HG02885 (cell line): Measurements from ENCODE around the gene RTP1.
"Not testable (repeated sequence)": the region's sequence is repeated elsewhere in the genome, so short reads cannot be mapped to it uniquely, and the experiment has no call there.

Experiments
- ATAC-seq: cut with Tn5 transposase; IDR thresholded peaks from one replicate; pipeline ENCODE4 v1.9.1; 2021; ENCODE audit warnings: mild to moderate bottlenecking; ENCODE audit not compliant: unreplicated experiment, poor library complexity

RTP1 gene

DNA sequence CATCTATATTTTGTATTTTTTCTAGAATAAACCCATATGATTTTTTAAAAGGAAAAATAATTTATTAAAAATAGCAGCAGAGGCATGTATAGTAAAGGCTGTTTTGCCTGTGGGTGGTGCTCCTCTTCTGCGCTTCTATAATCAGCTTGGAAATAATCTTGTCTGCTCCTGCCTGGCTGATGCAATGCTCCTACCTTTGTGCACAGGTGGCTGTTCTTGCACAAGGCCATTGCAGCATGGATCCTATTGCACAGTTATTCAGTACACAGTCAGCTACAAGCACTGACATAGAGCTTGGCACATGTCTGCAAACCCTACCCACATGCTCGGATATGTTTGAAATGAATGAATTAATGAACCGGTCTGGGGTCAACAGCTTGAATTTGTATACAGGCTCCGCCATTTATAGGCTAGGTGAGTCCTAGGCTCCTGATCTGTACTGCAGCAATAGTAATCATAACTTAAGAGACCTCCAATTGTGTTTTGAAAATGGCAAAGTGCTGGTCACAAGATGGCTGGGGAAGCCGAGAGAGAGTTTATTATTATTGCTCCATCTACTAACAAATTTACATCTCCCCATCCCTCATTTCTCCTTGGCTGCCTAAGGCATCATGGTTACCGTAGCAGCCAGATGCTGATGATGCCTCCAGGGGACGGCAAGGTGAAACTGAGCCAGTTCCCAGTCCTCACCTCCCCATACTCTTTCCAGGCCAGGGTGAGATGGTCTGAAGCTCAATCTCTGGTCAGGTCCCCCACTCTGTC is 532 bp upstream of the RTP1 start:
- no peak for ATAC-seq

DNA sequence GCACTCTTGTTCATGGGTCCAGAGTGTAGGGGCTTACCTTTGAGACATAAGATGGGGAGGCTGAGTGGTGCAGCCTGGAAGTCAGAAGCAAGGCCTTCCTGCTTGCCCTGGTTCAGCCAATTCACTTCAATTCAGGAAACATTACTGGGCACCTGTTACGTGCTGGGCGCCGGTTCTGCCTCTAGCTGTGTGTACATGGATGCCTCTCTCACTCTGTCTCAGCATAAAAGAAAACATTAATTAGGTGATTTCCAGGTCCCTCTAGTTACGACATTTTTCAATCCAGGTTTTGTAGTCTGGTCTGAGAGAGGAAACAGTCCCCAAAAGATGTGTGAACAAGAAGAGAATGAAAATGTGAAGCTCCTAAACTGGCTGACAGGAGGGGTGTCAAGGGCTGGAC is 1.2 kb downstream of the RTP1 start:
- no peak for ATAC-seq

DNA sequence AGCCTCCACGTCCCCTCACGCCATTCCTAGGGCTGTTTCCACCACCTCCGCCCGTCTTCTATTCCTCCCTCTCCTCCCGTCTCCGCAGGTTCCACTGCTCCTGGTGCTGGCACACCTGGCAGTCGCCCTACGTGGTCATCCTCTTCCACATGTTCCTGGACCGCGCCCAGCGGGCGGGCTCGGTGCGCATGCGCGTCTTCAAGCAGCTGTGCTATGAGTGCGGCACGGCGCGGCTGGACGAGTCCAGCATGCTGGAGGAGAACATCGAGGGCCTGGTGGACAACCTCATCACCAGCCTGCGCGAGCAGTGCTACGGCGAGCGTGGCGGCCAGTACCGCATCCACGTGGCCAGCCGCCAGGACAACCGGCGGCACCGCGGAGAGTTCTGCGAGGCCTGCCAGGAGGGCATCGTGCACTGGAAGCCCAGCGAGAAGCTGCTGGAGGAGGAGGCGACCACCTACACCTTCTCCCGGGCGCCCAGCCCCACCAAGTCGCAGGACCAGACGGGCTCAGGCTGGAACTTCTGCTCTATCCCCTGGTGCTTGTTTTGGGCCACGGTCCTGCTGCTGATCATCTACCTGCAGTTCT is 2.3 kb downstream of the RTP1 start:
- not testable (repeated sequence) for ATAC-seq

DNA sequence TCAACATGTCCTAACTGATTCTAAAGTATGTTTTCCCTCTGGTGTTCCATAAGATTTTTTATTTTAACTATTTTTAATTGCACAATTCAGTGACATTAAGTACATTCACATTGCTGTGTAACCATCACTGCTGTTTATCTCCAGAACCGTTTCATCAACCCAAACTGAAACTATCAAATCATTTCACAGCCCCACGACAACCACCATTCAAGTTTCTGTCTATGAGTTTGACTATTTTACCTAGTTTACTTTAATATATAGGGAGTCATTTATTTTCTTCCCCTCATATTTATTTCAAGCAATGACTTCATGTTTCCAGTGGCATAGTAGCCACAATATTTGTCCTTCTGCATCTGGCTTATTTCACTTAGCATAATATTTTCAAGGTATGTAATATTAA is 8.4 kb downstream of the RTP1 start:
- ATAC-seq, result no peak

DNA sequence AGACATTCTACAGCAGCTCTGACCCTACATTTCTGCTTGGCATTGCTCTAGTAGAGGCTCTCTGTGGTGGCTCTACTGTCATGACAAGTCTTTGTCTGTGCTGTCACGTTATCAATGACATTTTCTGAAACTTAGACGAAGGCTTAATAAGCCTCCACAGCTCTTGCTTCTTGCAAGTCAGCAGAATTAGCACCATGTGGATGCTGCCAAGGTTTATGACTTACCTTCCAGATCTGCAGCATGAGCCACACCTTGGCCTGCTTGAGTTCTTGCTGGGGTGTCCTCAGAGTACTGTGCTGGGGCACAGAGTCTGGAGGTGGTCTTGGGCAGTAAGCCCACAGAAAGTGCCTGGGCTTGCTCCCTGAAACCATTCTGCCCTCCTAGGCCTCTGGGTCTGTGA is 9.8 kb downstream of the RTP1 start:
- no peak for ATAC-seq

DNA sequence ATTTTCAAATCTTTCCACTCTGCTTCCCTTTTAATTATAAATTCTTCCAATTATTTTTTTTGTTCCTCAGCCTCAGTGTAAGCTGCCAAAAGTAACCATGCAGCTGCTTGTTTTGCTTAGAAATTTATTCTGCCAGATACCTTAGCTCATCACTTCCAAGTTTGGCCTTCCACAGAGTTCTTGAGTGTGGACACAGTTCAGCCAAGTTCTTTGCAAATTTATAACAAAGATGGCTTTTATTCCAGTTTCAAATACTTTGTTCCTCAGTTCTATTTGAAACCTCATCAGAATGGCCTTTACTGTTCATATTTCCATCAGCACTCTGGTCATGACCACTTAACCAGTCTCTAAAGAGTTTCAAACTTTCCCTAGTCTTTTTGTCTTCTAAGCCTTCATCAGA is 10.3 kb downstream of the RTP1 start:
- no peak for ATAC-seq

DNA sequence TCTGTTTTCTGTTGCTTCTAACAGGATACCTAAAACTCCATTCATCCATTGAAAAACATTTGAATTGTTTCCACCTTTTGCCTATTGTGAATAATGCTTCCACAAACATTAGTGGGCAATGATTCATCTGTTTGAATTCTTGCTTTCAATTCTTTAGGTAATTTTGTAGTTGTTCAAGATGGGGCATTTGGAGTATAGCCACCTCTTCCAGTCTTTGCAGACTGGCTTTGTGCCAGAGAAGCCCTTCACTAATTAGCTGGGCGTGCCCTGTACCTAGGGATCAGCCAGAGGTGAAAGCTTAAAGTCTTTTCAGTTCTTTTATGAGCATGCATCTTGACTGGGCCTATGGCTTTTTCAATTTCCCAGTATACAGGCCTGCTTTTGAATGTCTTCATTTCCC is 10.9 kb downstream of the RTP1 start:
- ATAC-seq, result no peak

DNA sequence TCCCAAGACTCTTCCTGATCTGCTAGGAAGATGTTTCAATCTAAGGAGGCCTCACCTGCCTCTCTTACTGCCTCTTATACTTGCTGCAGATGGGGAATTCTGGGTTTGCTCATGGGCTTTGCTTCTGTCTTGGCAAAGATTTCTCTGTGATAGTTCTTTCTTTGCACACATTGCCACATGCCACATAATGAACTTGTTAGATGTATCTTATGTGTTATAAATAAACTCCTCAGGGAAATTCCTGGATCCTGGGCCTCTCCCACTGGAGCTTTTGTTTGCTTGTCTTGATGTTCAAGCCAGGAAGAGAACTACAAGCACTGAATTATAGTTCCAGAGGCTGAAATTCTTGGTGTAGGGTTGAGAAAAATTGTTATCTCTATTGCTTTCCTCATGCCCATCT is 12.2 kb downstream of the RTP1 start:
- ATAC-seq, result no peak

DNA sequence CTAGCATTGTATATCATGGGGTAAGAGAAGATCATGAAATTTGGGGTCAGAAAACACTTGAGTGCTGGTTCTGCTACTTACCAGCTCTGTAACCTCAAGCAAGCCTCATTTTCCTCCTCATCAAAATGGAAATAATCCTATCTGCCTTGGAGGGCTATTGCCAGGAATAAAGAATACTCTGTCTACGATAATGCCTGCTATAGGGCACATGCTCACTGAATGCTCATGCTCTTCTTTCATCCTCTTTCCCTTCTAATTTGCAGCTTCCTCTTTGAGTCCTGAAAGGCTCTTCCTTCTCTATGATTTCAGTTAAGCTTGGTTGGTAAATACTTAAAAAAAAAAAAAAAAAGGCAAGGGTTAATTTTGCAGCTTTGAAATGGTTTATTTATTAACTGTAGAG is 12.8 kb downstream of the RTP1 start:
- no peak for ATAC-seq

DNA sequence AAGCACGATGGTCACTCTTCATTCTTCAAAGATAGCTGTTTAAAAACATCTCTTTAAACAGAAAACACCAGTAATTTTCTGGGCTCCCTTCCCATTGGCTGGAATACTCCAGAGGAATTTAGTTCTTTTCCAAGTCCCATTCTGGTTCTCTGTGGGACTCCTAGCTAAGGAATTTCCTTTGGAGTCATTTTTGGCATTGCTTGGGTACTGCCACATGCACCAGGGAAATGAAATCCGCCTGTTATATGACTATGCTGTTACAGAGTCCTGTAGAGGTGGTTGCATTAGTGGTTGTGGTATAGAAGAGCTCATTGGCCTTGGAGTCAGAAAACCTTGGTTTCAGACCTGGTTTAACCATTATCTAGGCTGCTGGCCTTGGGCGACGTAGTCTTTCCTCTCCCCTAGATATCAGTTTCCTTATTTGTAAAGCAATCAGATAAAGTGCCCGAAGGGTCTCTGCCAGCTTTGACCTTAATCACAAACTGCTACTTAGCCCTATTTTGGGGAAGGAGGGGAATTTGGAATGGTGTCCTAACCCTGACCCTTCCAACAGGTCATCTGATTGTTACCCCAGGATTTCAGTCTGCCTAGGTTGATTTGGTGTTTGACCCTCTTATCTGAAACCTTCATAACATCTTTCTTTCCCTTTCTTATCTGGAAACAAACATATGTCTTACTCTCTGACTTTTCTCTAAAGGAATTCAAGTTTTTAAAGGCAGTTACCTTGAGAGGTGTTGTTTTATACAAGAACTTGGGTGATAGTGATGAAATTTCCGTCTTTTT is 13.4 kb downstream of the RTP1 start:
- no peak for ATAC-seq

DNA sequence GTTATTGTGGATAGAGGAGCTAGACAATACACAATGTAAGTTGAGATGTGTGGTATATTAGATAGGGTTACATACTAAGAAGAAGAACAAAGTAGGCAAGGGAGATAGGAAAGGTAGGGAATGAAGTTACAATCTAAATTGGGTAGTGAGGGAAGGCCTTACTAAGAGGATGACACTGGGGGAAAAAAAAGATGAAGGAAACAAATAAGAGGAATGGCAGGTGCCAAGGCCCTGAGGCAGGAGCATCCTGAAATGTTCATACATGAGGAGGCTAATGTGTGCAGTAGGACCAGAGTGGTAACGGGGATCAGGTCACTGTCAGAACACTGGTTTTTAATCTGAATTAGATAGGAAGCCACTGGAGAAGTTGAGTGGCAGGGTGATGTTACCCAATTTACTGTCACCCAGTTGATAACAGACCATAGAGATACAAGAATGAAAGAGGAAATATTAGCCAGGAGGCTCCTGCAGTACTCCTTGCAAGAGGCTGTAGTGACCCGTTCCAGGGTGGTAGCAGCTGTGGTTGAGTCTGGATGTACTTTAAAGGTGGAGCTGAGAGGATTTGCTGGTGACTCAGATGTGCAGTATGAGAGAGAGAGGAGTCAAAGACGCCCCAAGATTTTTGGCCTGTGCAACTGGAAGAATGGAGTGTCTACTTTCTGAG is 14.4 kb downstream of the RTP1 start:
- ATAC-seq, result no peak

DNA sequence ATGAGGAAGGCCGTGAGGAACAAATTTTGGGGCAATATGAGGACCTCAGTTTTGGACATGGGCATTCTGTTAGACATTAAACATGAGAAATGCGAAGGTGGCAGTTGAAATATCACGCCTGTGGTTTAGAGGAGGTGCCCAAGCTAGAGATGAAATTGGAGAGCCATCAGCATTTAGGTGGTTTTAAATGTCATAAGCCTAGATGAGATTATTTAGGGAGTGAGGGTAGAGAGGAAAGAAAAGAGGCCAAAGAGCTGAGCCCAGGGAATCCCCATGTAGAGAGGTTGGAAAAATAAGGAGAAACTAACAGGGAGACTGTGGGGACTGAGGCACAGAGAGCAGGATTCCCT is 14.9 kb downstream of the RTP1 start:
- ATAC-seq, result no peak

DNA sequence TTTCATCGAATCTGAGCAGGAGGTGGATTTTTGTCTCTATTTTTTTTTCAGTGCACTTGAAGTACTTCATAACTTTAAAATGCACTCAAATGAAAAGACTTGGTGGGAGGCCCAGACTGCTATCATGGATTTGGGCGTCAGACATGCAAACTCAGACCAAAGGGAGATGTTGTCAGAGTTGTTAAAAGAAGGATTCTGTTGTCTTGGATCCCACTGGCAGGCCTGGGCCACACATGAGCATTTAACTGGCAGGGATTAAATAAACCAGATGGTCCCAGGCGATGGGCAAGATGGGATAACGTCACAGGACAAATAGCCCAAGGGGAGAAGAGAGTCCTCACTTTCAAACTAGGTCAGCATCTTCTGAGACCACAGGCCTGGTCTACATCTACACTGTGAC is 15.4 kb downstream of the RTP1 start:
- ATAC-seq, result no peak

DNA sequence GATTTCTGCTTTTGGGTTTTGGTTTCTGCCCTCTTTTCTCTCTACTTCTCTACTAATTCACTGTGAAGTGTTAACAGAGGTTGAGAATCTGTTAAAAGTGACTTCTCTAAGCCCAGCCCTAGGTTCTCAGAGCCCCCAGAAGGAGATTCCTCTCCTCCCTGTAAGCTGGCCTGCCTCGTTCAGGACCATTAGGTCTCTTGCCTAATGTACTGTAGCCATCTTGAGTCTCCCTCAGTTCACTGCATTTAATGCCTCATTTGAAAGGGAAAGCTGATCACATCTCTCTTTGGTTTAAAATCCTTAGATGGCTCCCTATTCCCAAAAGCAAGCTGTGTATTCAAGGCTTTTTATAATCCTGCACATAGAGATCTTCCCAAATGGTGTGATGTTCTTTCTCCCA is 16.3 kb downstream of the RTP1 start:
- no peak for ATAC-seq

DNA sequence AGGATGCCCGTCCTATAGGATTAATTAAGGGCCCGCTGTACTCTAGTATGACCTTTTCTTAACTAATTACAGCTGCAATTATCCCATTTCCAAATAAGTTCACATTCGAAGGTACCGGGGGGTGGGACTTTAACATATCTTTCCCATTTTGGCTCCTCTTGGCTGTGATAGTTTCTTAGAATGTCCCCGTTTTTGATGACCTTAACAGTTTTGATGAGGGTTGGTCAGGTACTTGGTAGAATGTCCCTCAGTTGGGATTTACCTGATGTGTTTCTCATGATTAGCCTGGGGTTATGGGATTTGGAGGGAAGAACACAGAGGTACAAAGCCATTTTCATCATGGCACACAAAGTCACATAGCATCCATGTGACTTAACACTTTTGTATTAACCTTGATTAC is 18.2 kb downstream of the RTP1 start:
- ATAC-seq, result no peak

DNA sequence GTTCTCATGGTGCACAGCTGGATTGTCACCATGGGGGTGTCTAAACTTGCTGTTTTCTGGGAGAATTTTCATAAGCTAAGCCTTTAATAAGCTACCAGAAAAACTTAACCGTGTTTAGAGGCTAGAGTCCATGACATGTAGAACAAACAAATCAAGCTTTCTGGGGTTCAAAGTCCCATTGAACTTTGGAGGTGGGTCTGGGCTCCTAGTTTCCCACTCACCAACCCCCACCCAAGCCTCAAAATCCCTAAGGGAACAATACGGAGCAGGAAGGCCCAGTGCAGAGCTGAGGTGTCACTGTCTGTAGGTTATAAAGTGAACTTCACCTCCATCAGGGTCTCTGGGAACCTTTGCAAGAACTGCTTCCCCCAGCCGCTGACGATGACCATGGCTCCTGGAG is 25.5 kb downstream of the RTP1 start:
- no peak for ATAC-seq

DNA sequence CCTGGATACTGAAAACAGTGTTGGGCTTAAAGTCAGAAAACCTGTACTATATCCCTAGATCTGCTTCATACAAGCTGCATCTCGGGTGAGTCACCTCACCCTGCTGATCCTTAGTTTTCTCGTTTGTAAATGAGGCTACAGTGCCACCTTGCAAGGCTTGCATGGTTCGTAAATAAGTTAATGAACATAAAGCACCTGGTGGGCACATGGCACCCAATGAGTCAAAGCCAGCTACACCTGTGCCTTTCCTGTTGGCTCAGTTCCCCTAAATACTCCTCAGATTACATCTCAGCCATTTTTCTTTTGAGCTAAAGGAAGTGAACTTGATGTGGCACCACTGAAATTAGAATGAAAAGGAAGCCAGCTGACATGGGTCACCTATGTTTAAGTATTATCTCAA is 26.5 kb downstream of the RTP1 start:
- no peak for ATAC-seq

DNA sequence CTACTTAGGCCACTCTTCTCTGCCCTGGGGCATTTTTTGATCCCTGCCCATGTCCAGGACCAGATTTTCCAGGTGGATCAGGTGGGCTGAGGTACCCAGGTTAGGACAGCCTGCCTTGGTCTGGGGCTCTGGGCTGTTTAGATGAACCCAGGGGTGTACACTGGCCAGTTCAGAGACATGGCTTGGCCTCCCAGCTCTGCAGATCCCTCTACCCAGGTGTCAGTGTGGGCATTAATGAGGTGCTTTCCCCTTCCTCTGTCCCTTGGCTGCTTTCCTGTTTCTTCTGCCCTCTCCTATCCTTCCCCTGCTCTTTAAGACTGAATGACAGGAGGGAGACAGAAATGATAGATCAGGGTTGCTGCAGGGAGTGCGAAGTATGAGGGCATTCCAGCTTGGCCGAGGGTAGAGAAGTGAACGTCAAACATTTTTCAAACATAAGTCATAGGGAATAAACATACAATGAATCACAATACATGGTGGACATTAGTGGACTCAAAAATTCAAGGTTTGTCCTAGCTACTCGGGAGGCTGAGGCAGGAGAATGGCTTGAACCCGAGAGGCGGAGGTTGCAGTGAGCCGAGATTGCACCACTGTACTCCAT is 30.5 kb downstream of the RTP1 start:
- no peak for ATAC-seq

DNA sequence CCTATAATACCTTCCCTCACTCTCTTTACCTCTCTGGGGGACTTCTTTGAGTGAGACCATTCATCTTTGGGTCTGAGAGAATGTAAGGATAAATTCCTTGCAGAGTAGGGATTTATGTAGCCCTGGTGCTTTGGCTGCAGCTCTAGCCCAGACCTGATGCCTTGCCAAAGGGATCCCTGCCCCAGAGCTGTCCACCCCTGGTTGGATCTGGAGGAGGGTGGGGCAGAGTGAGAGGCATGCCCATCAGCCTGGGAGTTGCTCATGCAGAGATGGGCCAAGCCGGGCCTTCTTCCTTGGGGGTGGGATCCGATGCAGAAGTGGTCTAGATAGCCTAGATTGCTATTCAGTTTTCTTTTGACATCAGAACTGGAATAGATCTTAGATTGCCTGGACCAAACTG is 31.5 kb downstream of the RTP1 start:
- ATAC-seq, result no peak

DNA sequence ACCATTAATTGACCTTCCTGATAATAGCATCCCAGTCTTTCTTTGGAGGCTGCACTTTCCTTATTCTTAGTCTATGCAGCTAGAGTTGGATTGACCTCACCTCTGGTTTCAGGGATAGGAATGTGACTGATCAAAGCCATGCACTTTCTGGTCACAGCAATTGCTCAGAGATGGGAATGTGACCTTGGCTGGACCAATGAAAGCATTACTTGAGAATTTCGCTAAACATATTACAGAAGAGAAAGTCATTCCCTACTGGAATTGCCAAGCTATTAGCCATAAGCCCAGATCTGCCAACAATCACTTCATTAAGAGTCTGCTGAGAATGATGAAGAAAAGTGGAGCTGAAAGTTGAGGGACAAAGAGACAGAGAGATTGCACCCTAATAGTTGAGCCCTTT is 32.7 kb downstream of the RTP1 start:
- ATAC-seq, result no peak

DNA sequence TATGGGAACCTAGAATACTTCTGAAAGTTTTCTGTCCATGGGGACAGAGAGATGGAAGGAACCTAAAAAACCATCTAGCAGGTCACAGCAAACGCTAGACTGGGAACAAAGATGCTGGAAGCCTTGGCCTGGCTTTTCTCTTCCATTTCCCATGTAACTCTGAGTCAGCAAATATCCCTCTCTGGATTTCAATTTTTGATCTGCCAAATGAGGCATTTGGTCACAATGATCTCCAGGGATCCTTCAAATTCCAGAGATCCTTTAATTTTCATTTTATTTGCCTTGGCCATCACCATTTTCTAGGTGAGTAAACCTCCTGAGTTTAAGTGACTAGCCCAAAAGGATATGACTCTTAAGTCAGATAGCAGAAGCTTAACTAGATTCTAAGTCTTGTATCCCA is 39.7 kb downstream of the RTP1 start:
- no peak for ATAC-seq
